GM12874 (cell line): ENCODE data around the gene PALM2AKAP2.

Experiments used
- CTCF ChIP-seq: IDR thresholded peaks from 2 replicates; pipeline ENCODE4 v1.5.1; 2011; ENCODE audit warnings: low read depth, mild to moderate bottlenecking, control low read depth, low read length, moderate library complexity; ENCODE audit not compliant: insufficient read depth

Gene PALM2AKAP2

DNA sequence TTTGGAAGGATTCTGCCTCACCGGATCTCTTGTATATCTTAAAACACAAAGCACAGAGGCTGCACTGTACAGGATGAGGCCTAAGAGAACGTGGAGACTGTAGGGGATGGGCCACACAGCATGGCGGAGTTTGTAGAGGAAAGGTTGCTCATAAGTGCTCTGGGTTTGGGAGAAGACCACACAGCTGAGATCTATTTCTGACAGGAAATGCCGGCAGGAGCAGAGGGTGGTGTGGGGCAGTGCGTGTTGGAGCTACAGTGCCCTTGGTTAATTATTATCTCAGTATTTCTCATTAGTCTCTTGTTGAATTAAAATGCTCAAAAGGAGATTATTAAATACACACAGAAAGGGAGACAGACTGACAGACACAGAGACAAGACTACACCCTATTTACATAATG, 9.6 kb downstream of the PALM2AKAP2 start:
- no peak for TF ChIP-seq CTCF

DNA sequence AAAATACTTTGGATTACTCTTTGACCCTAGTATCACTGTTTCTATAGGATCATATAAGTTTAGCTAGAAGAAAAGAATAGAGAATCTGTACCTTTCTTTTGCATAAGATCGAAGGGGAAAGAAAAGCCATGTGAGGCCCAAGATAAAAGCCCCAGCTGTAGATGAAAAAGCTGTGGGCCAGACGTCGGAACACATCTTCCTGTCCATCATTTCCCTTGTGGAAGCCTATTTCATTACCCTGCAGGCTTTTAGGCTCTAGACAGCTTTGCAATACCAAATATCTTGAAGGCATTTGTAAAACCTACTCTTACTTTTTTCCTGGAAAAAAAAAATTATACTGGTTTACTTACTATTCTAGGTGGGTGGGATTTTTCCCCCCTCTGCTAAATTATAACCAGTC, 10.0 kb downstream of the PALM2AKAP2 start:
- no peak for TF ChIP-seq CTCF

- TF ChIP-seq CTCF: no peak
Observed at GRCh38 chr9:109791003-109791677, 11.1 kb downstream of the PALM2AKAP2 start.

- no peak for TF ChIP-seq CTCF
Observed at GRCh38 chr9:109791747-109792146, 11.7 kb downstream of the PALM2AKAP2 start.

GRCh38 chr9:109792951-109793546, 13.1 kb downstream of the PALM2AKAP2 start:
- no peak for TF ChIP-seq CTCF

DNA sequence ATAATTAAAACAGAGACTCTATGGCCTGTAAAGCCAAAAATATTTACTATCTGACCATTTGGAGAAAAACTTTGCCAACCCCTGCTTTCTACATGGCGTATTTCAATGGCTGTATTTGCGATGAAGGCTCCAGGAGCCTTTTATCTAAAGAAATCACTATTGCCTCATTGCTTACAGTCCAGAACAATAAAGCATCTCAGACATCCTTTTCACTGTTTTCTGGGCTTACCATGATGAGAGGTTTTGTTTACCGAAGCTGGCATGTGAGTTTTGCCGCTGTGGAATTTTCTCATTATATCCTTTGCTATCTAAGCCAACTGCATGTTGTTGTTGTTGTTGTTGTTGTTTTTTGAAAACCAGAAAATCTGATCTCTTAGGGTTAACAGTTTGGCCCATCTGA, 13.9 kb downstream of the PALM2AKAP2 start:
- no peak for TF ChIP-seq CTCF

GRCh38 chr9:109794361-109795012, 14.5 kb downstream of the PALM2AKAP2 start:
- no peak for TF ChIP-seq CTCF
